GM23338 (cell line): ENCODE results near the gene CFL2. TPM values are rescaled to one million over a fixed set of nuclear protein-coding genes. Genes with fewer than 3 reads are reported as not detected.
A peak's percentile ranks its signal among the peaks of the same experiment; 100 is the strongest.

ENCODE experiments used
- ATAC-seq: fragments of 200-7000 bp; cut with Tn5 transposase; 3 replicates; pipeline ENCODE4 v1.9.1; 2020
- DNase-seq: peaks from one replicate; pipeline ENCODE4 v3.0.0-alpha.2; 2015; ENCODE audit warnings: low spot score
- H2AFZ ChIP-seq: fragments of 200-600 bp; sonication (generic); 2 replicates; pipeline ENCODE4 v1.8.0; 2016; ENCODE audit warnings: antibody characterized with exemption, mild to moderate bottlenecking, moderate library complexity
- H3F3A ChIP-seq: fragments of 200-600 bp; sonication (generic); replicated peaks from 2 replicates; pipeline ENCODE4 v1.8.0; 2017; ENCODE audit warnings: antibody characterized with exemption, mixed run types, low read depth
- H3K27ac ChIP-seq: fragments of 200-600 bp; sonication (generic); 2 replicates; pipeline ENCODE4 v1.6.1; 2016; ENCODE audit warnings: low read depth
- H3K27me3 ChIP-seq: fragments of 200-600 bp; sonication (generic); 2 replicates; pipeline ENCODE4 v1.8.0; 2016; ENCODE audit warnings: mild to moderate bottlenecking, mixed run types, moderate library complexity; ENCODE audit not compliant: insufficient read depth
- H3K36me3 ChIP-seq: fragments of 200-600 bp; sonication (generic); 2 replicates; pipeline ENCODE4 v1.8.0; 2016; ENCODE audit warnings: mild to moderate bottlenecking; ENCODE audit not compliant: insufficient read depth
- H3K4me1 ChIP-seq: fragments of 200-600 bp; sonication (generic); 2 replicates; pipeline ENCODE4 v1.8.0; 2016; ENCODE audit warnings: mild to moderate bottlenecking, moderate library complexity; ENCODE audit not compliant: insufficient read depth
- H3K4me2 ChIP-seq: fragments of 200-600 bp; sonication (generic); 2 replicates; pipeline ENCODE4 v1.7.1; 2017; ENCODE audit warnings: mixed run types
- H3K4me3 ChIP-seq: fragments of 200-600 bp; sonication (generic); 2 replicates; pipeline ENCODE4 v1.6.1; 2016; ENCODE audit warnings: mixed run types
- H3K79me2 ChIP-seq: fragments of 200-600 bp; sonication (generic); replicated peaks from 2 replicates; pipeline ENCODE4 v1.8.0; 2017; ENCODE audit warnings: mild to moderate bottlenecking; ENCODE audit not compliant: insufficient read depth
- H3K9me2 ChIP-seq: fragments of 200-600 bp; sonication (generic); 2 replicates; pipeline ENCODE4 v1.8.0; 2017; ENCODE audit not compliant: insufficient read depth
- H4K20me1 ChIP-seq: fragments of 200-600 bp; sonication (generic); replicated peaks from 2 replicates; pipeline ENCODE4 v1.8.0; 2017; ENCODE audit warnings: mild to moderate bottlenecking; ENCODE audit not compliant: insufficient read depth
- H3K27ac Mint-ChIP-seq: 2 replicates; pipeline ENCODE4 v1.8.0; 2020; ENCODE audit warnings: inconsistent platforms, mild to moderate bottlenecking, moderate library complexity, mixed read lengths
- H3K27me3 Mint-ChIP-seq: 3 replicates; pipeline ENCODE4 v1.8.0; 2022; ENCODE audit warnings: low read depth, mild to moderate bottlenecking, moderate library complexity, mixed read lengths, inconsistent platforms; ENCODE audit not compliant: insufficient read depth, poor library complexity
- H3K36me3 Mint-ChIP-seq: 3 replicates; pipeline ENCODE4 v1.8.0; 2021; ENCODE audit warnings: low read depth, mild to moderate bottlenecking, inconsistent platforms, moderate library complexity, mixed read lengths
- H3K4me1 Mint-ChIP-seq: 3 replicates; pipeline ENCODE4 v1.8.0; 2020; ENCODE audit warnings: mild to moderate bottlenecking, inconsistent platforms, mixed read lengths
- H3K4me3 Mint-ChIP-seq: 3 replicates; pipeline ENCODE4 v1.8.0; 2021; ENCODE audit warnings: moderate library complexity, mild to moderate bottlenecking, inconsistent platforms, mixed read lengths
- H3K9me3 Mint-ChIP-seq: 3 replicates; pipeline ENCODE4 v1.8.0; 2020; ENCODE audit warnings: moderate library complexity, mild to moderate bottlenecking, inconsistent platforms, mixed read lengths
- CREB1 ChIP-seq: fragments of 250-450 bp; sonication (Bioruptor Pico); IDR thresholded peaks from 2 replicates; pipeline ENCODE4 v1.5.0; 2020; ENCODE audit warnings: low read depth, mild to moderate bottlenecking, moderate library complexity
- CTCF ChIP-seq, 2 experiments: fragments of 200-600 bp in 1 of 2; sonication (generic) in 1 of 2; conservative IDR thresholded peaks; 2 replicates each; pipeline versions ENCODE4 v1.5.1 to v1.6.1; 2016 to 2017; ENCODE audit warnings: antibody characterized with exemption in 2 of 2, low read depth in 2 of 2, mild to moderate bottlenecking in 2 of 2, moderate library complexity in 1 of 2
- ETS1 ChIP-seq: IDR thresholded peaks from 2 replicates; pipeline ENCODE4 v1.6.1; 2016; ENCODE audit warnings: antibody characterized with exemption
- EZH2 ChIP-seq: fragments of 200-600 bp; sonication (generic); IDR thresholded peaks from one replicate; pipeline ENCODE4 v1.8.0; 2017; ENCODE audit warnings: antibody characterized with exemption, mild to moderate bottlenecking, low read depth; ENCODE audit not compliant: unreplicated experiment
- EZH2phosphoT487 ChIP-seq: fragments of 200-600 bp; sonication (generic); IDR thresholded peaks from one replicate; pipeline ENCODE4 v1.8.1; 2018; ENCODE audit warnings: antibody characterized with exemption; ENCODE audit not compliant: unreplicated experiment
- JUNB ChIP-seq: IDR thresholded peaks from one replicate; pipeline ENCODE4 v1.6.1; 2016; ENCODE audit warnings: antibody characterized with exemption; ENCODE audit not compliant: unreplicated experiment
- NANOG ChIP-seq: IDR thresholded peaks from 2 replicates; pipeline ENCODE4 v1.6.1; 2016; ENCODE audit warnings: antibody characterized with exemption, borderline replicate concordance
- POLR2AphosphoS5 ChIP-seq: IDR thresholded peaks from 2 replicates; pipeline ENCODE4 v1.6.1; 2016; ENCODE audit warnings: antibody characterized with exemption, low read depth
- STAT1 ChIP-seq: IDR thresholded peaks from one replicate; pipeline ENCODE4 v1.6.1; 2016; ENCODE audit warnings: antibody characterized with exemption; ENCODE audit not compliant: unreplicated experiment
- ZNF114 ChIP-seq: fragments of 250-450 bp; sonication (Bioruptor Pico); IDR thresholded peaks from 2 replicates; pipeline ENCODE4 v1.5.0; 2020; ENCODE audit warnings: mild to moderate bottlenecking, moderate library complexity
- ZNF331 ChIP-seq: fragments of 250-450 bp; sonication (Bioruptor Pico); IDR thresholded peaks from 2 replicates; pipeline ENCODE4 v1.5.0; 2020; ENCODE audit warnings: low read depth, mild to moderate bottlenecking, moderate library complexity
- ZNF462 ChIP-seq: fragments of 250-450 bp; sonication (Bioruptor Pico); IDR thresholded peaks from 2 replicates; pipeline ENCODE4 v1.5.0; 2020; ENCODE audit warnings: mild to moderate bottlenecking, moderate library complexity
- polyA plus RNA-seq: library from polyadenylated mRNA; unstranded; fragments of >200 nt; fragmentation: Nextera tagmentation; extraction: Ambion mirVana; gene quantifications from 2 replicates; pipeline ENCODE4 v1.2.1, GENCODE V29; 2016
- total RNA-seq: library from RNA; depleted of rRNA; stranded (reverse); fragments of >200 nt; shearing (Covaris generic); gene quantifications from 2 replicates; pipeline ENCODE4 v1.2.3, GENCODE V29; 2014

The CFL2 gene
- total and polyA plus RNA-seq, 2 experiments from 2014 or later = 10.9 to 14.8 TPM

GRCh38 chr14:34678306-34678705 is 36.1 kb downstream of the CFL2 start (continued):
- TF ChIP-seq NANOG = no peak
- no peak for TF ChIP-seq EZH2
- TF ChIP-seq EZH2phosphoT487 = no peak
- TF ChIP-seq ZNF331 (CRISPR knock-in tag) = no peak
- no peak for TF ChIP-seq POLR2AphosphoS5
- TF ChIP-seq STAT1 = no peak
- no peak for TF ChIP-seq ETS1
- no peak for TF ChIP-seq ZNF114
- TF ChIP-seq CTCF (conservative IDR thresholded peaks at IDR 0.05; ENCODE audit: low read depth in 2 of 2) = no peak

GRCh38 chr14:34676516-34677211 is 37.7 kb downstream of the CFL2 start:
- H3K4me1 Mint-ChIP-seq = peaks cover 12% of the 10 kb centered on the region; the same call in 2 of the 3 replicates
- no peaks in the 10 kb centered on the region for H3K27me3 ChIP-seq
- H3K27ac Mint-ChIP-seq = no peak overlapping the region
- H3K4me1 ChIP-seq = peaks cover 10% of the 10 kb centered on the region
- H3K4me3 ChIP-seq = no peak overlapping the region
- H3K4me3 Mint-ChIP-seq = no peak overlapping the region
- H3K27me3 Mint-ChIP-seq = peaks cover 2% of the 10 kb centered on the region
- no peaks in the 10 kb centered on the region for H4K20me1 ChIP-seq
- H3K36me3 ChIP-seq = no peaks in the 10 kb centered on the region
- no peaks in the 10 kb centered on the region for H3K79me2 ChIP-seq
- DNase-seq (no peak), ATAC-seq (no peak)
- H2AFZ ChIP-seq = peak overlapping the region; percentile 15; the same call in 1 of the 2 replicates
- no peaks in the 10 kb centered on the region; the same call in 1 of the 2 replicates for H3F3A ChIP-seq
- no peak overlapping the region for H3K27ac ChIP-seq
- H3K4me2 ChIP-seq = no peak overlapping the region
- no peaks in the 10 kb centered on the region for H3K9me2 ChIP-seq
- H3K9me3 Mint-ChIP-seq = no peaks in the 10 kb centered on the region
- H3K36me3 Mint-ChIP-seq = no peaks in the 10 kb centered on the region
- no peak for TF ChIP-seq ZNF331 (CRISPR knock-in tag)
- TF ChIP-seq EZH2phosphoT487 = no peak
- TF ChIP-seq JUNB = no peak
- TF ChIP-seq ETS1 = no peak
- TF ChIP-seq EZH2 = no peak
- TF ChIP-seq NANOG = no peak
- TF ChIP-seq ZNF462 = no peak
- TF ChIP-seq ZNF114 = no peak
- no peak for TF ChIP-seq CREB1
